Testis (tissue), 3 donors: ENCODE results near the gene KRT74. TPM values are rescaled to one million over a fixed set of nuclear protein-coding genes. Genes with fewer than 3 reads are reported as not detected.

Experiments
- DNase-seq: peaks from one replicate; pipeline ENCODE4 v3.0.0-alpha.2; 2019
- H3K27ac ChIP-seq, 2 donors: fragments of 200-600 bp; sonication (generic); one replicate each; pipeline ENCODE4 v1.5.1; 2019
- H3K27me3 ChIP-seq: fragments of 200-600 bp; sonication (generic); one replicate; pipeline ENCODE4 v1.5.1; 2019
- H3K36me3 ChIP-seq: fragments of 200-600 bp; sonication (generic); one replicate; pipeline ENCODE4 v1.5.1; 2017; ENCODE audit warnings: low read depth; ENCODE audit errors: missing control alignments
- H3K4me1 ChIP-seq: fragments of 200-600 bp; sonication (generic); one replicate; pipeline ENCODE4 v1.5.1; 2019
- H3K4me3 ChIP-seq, 2 donors: fragments of 200-600 bp; sonication (generic); one replicate each; pipeline ENCODE4 v1.5.1; 2017 to 2019
- H3K9me3 ChIP-seq: fragments of 200-600 bp; sonication (generic); one replicate; pipeline ENCODE4 v1.5.1; 2017
- CTCF ChIP-seq, 3 experiments: fragments of 450-650 bp in 2 of 3; fragments of 200-600 bp in 1 of 3; sonication (generic) in 1 of 3; IDR thresholded peaks; one replicate each; pipeline ENCODE4 v1.5.1; 2016 to 2019; ENCODE audit warnings: antibody characterized with exemption in 3 of 3, mild to moderate bottlenecking in 2 of 3, moderate library complexity in 1 of 3
- POLR2A ChIP-seq: fragments of 450-650 bp; IDR thresholded peaks from one replicate; pipeline ENCODE4 v1.6.1; 2017; ENCODE audit warnings: antibody characterized with exemption, mild to moderate bottlenecking, moderate library complexity
- WGBS, 2 donors: methylation state at CpG; one replicate each; pipeline ENCODE4 v1.1.5; 2018; 5-methylcytosine and 5-hydroxymethylcytosine counted together
- intact Hi-C: fragments of 100-400 bp; cut with DNase I; formaldehyde crosslinking; loops from one replicate; pipeline ENCODE4 v1.15.1; 2023; ENCODE audit warnings: low total_unique reads
- polyA plus RNA-seq: library from polyadenylated mRNA; stranded (reverse); fragments of 350-450 nt; fragmentation: Illumina TruSeq; extraction: RNeasy Lipid Tissue Mini Kit (QIAGEN cat#74804); gene quantifications from one replicate; pipeline ENCODE4 v1.2.3, GENCODE V29; 2014; ENCODE audit warnings: low read depth, low replicate concordance; ENCODE audit not compliant: insufficient read depth
- total RNA-seq, 2 donors: library from RNA; depleted of rRNA; stranded (reverse); fragments of >200 nt; gene quantifications; one replicate each; pipeline ENCODE4 v1.2.3, GENCODE V29; 2016

Gene KRT74
- total and polyA plus RNA-seq, 3 donors from 2014 or later, result 0.87 to 3.9 (median 2.2) TPM

GRCh38 chr12:52528641-52529143 is 45.0 kb downstream of the KRT74 start:
- H3K27ac ChIP-seq, result no peak overlapping the region
- no peak overlapping the region for H3K4me3 ChIP-seq
- TF ChIP-seq POLR2A, result no peak
- no peak for TF ChIP-seq CTCF (IDR thresholded peaks at IDR 0.05)
- no peak for DNase-seq
- WGBS, 2 donors, result 69 to 96% methylated on average over 7 to 8 of the region's 8 CpGs
- H3K27me3 ChIP-seq, result no peaks in the 10 kb centered on the region
- H3K36me3 ChIP-seq, result no peaks in the 10 kb centered on the region
- intact Hi-C loops, result no loop called here
- no peaks in the 10 kb centered on the region for H3K4me1 ChIP-seq
- H3K9me3 ChIP-seq, result no peaks in the 10 kb centered on the region

- Histone ChIP-seq H3K9me3 (no peaks in the 10 kb centered on the region), H3K27ac (no peak overlapping the region), H3K4me1 (no peaks in the 10 kb centered on the region), H3K4me3 (no peak overlapping the region), H3K36me3 (no peaks in the 10 kb centered on the region), H3K27me3 (no peaks in the 10 kb centered on the region)
- intact Hi-C loops, result no loop called here
- WGBS, 2 donors, result 62 to 85% methylated on average over 3 to 4 of the region's 4 CpGs
- no peak for DNase-seq
- TF ChIP-seq CTCF (IDR thresholded peaks at IDR 0.05), result no peak
- no peak for TF ChIP-seq POLR2A
Measured at GRCh38 chr12:52527121-52527800, 46.4 kb downstream of the KRT74 start.

- no peak overlapping the region for H3K4me3 ChIP-seq
- H3K36me3 ChIP-seq, result no peaks in the 10 kb centered on the region
- no peak for TF ChIP-seq POLR2A
- TF ChIP-seq CTCF (IDR thresholded peaks at IDR 0.05), result no peak
- H3K9me3 ChIP-seq, result no peaks in the 10 kb centered on the region
- no peak overlapping the region for H3K27ac ChIP-seq
- intact Hi-C loops, result no loop called here
- no peaks in the 10 kb centered on the region for H3K4me1 ChIP-seq
- no peak for DNase-seq
- H3K27me3 ChIP-seq, result no peaks in the 10 kb centered on the region
- WGBS, 2 donors, result 76 to 86% methylated on average over 8 of the region's 8 CpGs
Measured at GRCh38 chr12:52526511-52526951, 47.1 kb downstream of the KRT74 start.

- no peaks in the 10 kb centered on the region for H3K27me3 ChIP-seq
- 73 to 89% methylated on average over 7 to 13 of the region's 13 CpGs for WGBS, 2 donors
- H3K36me3 ChIP-seq, result no peaks in the 10 kb centered on the region
- no peak for DNase-seq
- H3K9me3 ChIP-seq, result no peaks in the 10 kb centered on the region
- no peak overlapping the region for H3K27ac ChIP-seq
- no peaks in the 10 kb centered on the region for H3K4me1 ChIP-seq
- no peak overlapping the region for H3K4me3 ChIP-seq
- intact Hi-C loops, result no loop called here
- no peak for TF ChIP-seq POLR2A
- TF ChIP-seq CTCF (IDR thresholded peaks at IDR 0.05), result no peak
Measured at GRCh38 chr12:52525661-52526499, 47.8 kb downstream of the KRT74 start.
